HEK293 (cell line): ENCODE measurements around the gene ZNF319.

Source experiments
- CTCF ChIA-PET: fragments of 350-600 bp; formaldehyde crosslinking; extraction: SDS; loops from one replicate; lab custom pipeline; 2021; ENCODE audit warnings: antibody characterized with exemption; lab: Yijun Ruan, JAX
- POLR2A ChIA-PET: fragments of 300-600 bp; formaldehyde crosslinking; extraction: SDS; loops from one replicate; lab custom pipeline; 2020; ENCODE audit warnings: antibody characterized with exemption, inconsistent platforms; lab: Yijun Ruan, JAX
- H3K27ac ChIP-seq: fragments of 200-500 bp; sonication (Bioruptor generic); 2 replicates; pipeline ENCODE4 v1.5.1; 2014; ENCODE audit warnings: low read depth, low read length, control low read depth, inconsistent platforms; ENCODE audit errors: extremely low read depth
- H3K36me3 ChIP-seq, 2 experiments: fragments of 200-500 bp in 1 of 2; sonication (Bioruptor generic) in 1 of 2; 1 replicate in 1 of 2; 2 replicates in 1 of 2; pipeline ENCODE4 v1.5.1; 2014 to 2017; ENCODE audit warnings: inconsistent platforms in 2 of 2, low read length in 2 of 2; ENCODE audit not compliant: control insufficient read depth in 2 of 2, insufficient read depth in 1 of 2
- H3K4me1 ChIP-seq: fragments of 200-500 bp; sonication (Bioruptor generic); 2 replicates; pipeline ENCODE4 v1.5.1; 2014; ENCODE audit warnings: mild to moderate bottlenecking, low read length, inconsistent platforms; ENCODE audit not compliant: control insufficient read depth, insufficient read depth
- H3K4me3 ChIP-seq: 2 replicates; pipeline ENCODE4 v1.5.1; 2011; ENCODE audit warnings: low read depth, mild to moderate bottlenecking, control low read depth, low read length, moderate library complexity
- H3K9me3 ChIP-seq: fragments of 200-500 bp; sonication (Bioruptor generic); 2 replicates; pipeline ENCODE4 v1.5.1; 2014; ENCODE audit warnings: low read depth, low read length, inconsistent platforms; ENCODE audit not compliant: control insufficient read depth, insufficient read depth
- FEZF1 ChIP-seq: fragments of 450-650 bp; formaldehyde crosslinking; IDR thresholded peaks from 2 replicates; pipeline ENCODE4 v1.5.1; 2016; ENCODE audit warnings: missing biosample characterization, missing genetic modification characterization
- KLF16 ChIP-seq: fragments of 450-650 bp; formaldehyde crosslinking; IDR thresholded peaks from 2 replicates; pipeline ENCODE4 v1.5.1; 2017; ENCODE audit warnings: missing biosample characterization, missing genetic modification characterization
- KLF7 ChIP-seq: fragments of 450-650 bp; formaldehyde crosslinking; IDR thresholded peaks from 2 replicates; pipeline ENCODE4 v1.5.1; 2016; ENCODE audit warnings: missing biosample characterization, missing genetic modification characterization, borderline replicate concordance
- PBX3 ChIP-seq: sonication (generic); formaldehyde crosslinking; IDR thresholded peaks from 2 replicates; pipeline ENCODE4 v1.8.1; 2022; ENCODE audit warnings: mild to moderate bottlenecking, moderate library complexity, missing genetic modification reagents
- TSHZ1 ChIP-seq: fragments of 450-650 bp; formaldehyde crosslinking; IDR thresholded peaks from 2 replicates; pipeline ENCODE4 v1.5.1; 2016; ENCODE audit warnings: missing biosample characterization, missing genetic modification characterization, borderline replicate concordance
- WT1 ChIP-seq: fragments of 450-650 bp; formaldehyde crosslinking; IDR thresholded peaks from 2 replicates; pipeline ENCODE4 v1.5.1; 2016; ENCODE audit warnings: missing biosample characterization, missing genetic modification characterization
- YY1 ChIP-seq: fragments of 450-650 bp; formaldehyde crosslinking; IDR thresholded peaks from 2 replicates; pipeline ENCODE4 v1.5.1; 2018; ENCODE audit warnings: missing biosample characterization, missing genetic modification characterization
- ZBTB44 ChIP-seq: fragments of 450-650 bp; IDR thresholded peaks from 2 replicates; pipeline ENCODE4 v1.5.1; 2018; ENCODE audit warnings: missing biosample characterization, mild to moderate bottlenecking, missing genetic modification characterization
- ZFP37 ChIP-seq: fragments of 450-650 bp; formaldehyde crosslinking; IDR thresholded peaks from 2 replicates; pipeline ENCODE4 v1.5.1; 2016; ENCODE audit warnings: missing biosample characterization, missing genetic modification characterization
- ZNF112 ChIP-seq: fragments of 450-650 bp; formaldehyde crosslinking; IDR thresholded peaks from 2 replicates; pipeline ENCODE4 v1.5.0; 2017; ENCODE audit warnings: missing biosample characterization, missing genetic modification characterization
- ZNF280C ChIP-seq: fragments of 450-650 bp; formaldehyde crosslinking; IDR thresholded peaks from 2 replicates; pipeline ENCODE4 v1.5.1; 2016; ENCODE audit warnings: missing biosample characterization, missing genetic modification characterization
- ZNF48 ChIP-seq: fragments of 450-650 bp; formaldehyde crosslinking; IDR thresholded peaks from 2 replicates; pipeline ENCODE4 v1.5.1; 2016; ENCODE audit warnings: missing biosample characterization, missing genetic modification characterization
- ZNF514 ChIP-seq: fragments of 450-650 bp; formaldehyde crosslinking; IDR thresholded peaks from 2 replicates; pipeline ENCODE4 v1.5.1; 2016; ENCODE audit warnings: missing biosample characterization, missing genetic modification characterization
- ZNF626 ChIP-seq: fragments of 450-650 bp; sonication (Bioruptor Pico); formaldehyde crosslinking; IDR thresholded peaks from 2 replicates; pipeline ENCODE4 v1.5.1; 2018; ENCODE audit warnings: missing biosample characterization, missing genetic modification characterization, inconsistent platforms
- ZNF629 ChIP-seq: fragments of 450-650 bp; formaldehyde crosslinking; IDR thresholded peaks from 2 replicates; pipeline ENCODE4 v1.5.1; 2017; ENCODE audit warnings: missing biosample characterization, missing genetic modification characterization
- ZNF654 ChIP-seq: fragments of 450-650 bp; formaldehyde crosslinking; IDR thresholded peaks from 2 replicates; pipeline ENCODE4 v1.5.1; 2016; ENCODE audit warnings: low read depth, missing biosample characterization, missing genetic modification characterization
- ZNF837 ChIP-seq: fragments of 450-650 bp; formaldehyde crosslinking; IDR thresholded peaks from 2 replicates; pipeline ENCODE4 v1.5.1; 2016; ENCODE audit warnings: missing biosample characterization, missing genetic modification characterization
- ZXDB ChIP-seq: fragments of 450-650 bp; formaldehyde crosslinking; IDR thresholded peaks from 2 replicates; pipeline ENCODE4 v1.5.1; 2016; ENCODE audit warnings: missing biosample characterization, missing genetic modification characterization
- TF ChIP-seq, protein P1 (sequence below): fragments of 450-650 bp; formaldehyde crosslinking; IDR thresholded peaks from 2 replicates; pipeline ENCODE4 v1.5.1; 2016; ENCODE audit warnings: missing biosample characterization, missing genetic modification characterization
- TF ChIP-seq, protein P2 (sequence below): fragments of 450-650 bp; formaldehyde crosslinking; IDR thresholded peaks from 2 replicates; pipeline ENCODE4 v1.5.1; 2016; ENCODE audit warnings: missing biosample characterization, missing genetic modification characterization
- TF ChIP-seq, protein P3 (sequence below): fragments of 450-650 bp; formaldehyde crosslinking; optimal IDR thresholded peaks from 2 replicates; pipeline ENCODE3; 2016; ENCODE audit warnings: missing biosample characterization, mild to moderate bottlenecking, missing genetic modification characterization
- TF ChIP-seq, protein P4 (sequence below): fragments of 450-650 bp; formaldehyde crosslinking; IDR thresholded peaks from 2 replicates; pipeline ENCODE4 v1.5.1; 2017; ENCODE audit warnings: missing biosample characterization, missing genetic modification characterization

ZNF319 gene

GRCh38 chr16:57945740-57946138 is 54.7 kb downstream of the ZNF319 start (continued):
- TF ChIP-seq ZXDB (tag by site-specific recombination) (no peak), ZBTB44 (no peak), KLF7 (no peak), ZFP37 (tag by site-specific recombination) (no peak), ZNF48 (no peak), ZNF626 (no peak), ZNF654 (tag by site-specific recombination) (no peak), ZNF629 (no peak)

DNA sequence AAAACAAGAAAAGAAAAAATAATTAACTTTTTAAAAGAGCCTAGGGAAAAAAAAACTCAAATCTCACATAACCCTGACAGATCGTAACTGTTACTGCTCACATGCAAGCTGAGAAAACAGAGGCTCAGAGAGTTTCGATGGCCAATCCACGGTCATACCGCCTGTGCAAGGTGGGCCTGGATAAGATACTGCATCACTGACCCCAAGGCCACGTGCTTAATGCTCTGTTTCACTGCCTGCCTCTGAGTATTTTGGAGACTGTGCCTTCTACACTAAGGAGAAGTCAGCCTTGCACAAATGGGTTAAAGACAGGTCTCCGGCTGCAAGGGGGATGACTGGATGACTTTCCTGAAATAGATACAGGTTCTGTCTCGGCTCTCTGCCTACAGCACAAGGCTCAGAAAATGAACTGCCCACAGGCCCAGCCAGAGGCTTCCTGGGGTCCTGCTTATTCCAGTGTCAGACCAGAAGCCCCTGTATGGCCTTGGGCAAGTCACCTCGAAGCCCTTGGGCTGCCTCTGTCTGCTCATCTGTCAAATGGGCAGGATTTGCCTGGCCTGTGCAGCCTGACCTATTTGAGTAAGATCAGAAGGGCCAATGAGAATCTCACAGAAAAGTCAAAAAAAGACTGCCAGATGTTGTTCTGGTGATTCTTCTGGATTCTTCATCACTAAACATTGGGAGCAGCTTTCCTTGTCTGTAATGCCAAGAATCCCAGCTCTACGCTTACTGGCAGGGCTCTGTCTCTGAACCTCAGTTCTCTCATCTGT is 55.3 kb downstream of the ZNF319 start:
- Histone ChIP-seq H3K27ac (no peak overlapping the region), H3K9me3 (no peaks in the 10 kb centered on the region), H3K36me3 (no peaks in the 10 kb centered on the region), H3K4me1 (no peaks in the 10 kb centered on the region), H3K4me3 (no peak overlapping the region)
- POLR2A ChIA-PET = no interaction called here
- CTCF ChIA-PET = interaction anchor here (0.6 to 0.7 kb wide), 3 partner anchors 12 to 496 kb away, joined by 3 to 4 read pairs (median 3); no protein-coding TSS in a partner anchor
- TF ChIP-seq ZNF112 = no peak
- TF ChIP-seq, protein P1, sequence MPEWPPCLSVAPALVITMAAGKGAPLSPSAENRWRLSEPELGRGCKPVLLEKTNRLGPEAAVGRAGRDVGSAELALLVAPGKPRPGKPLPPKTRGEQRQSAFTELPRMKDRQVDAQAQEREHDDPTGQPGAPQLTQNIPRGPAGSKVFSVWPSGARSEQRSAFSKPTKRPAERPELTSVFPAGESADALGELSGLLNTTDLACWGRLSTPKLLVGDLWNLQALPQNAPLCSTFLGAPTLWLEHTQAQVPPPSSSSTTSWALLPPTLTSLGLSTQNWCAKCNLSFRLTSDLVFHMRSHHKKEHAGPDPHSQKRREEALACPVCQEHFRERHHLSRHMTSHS = no peak
- no peak for TF ChIP-seq KLF16 (tag by site-specific recombination)
- TF ChIP-seq PBX3 (CRISPR knock-in tag) = no peak
- TF ChIP-seq ZFP37 (tag by site-specific recombination) = no peak
- no peak for TF ChIP-seq WT1 (tag by site-specific recombination)
- no peak for TF ChIP-seq FEZF1
- no peak for TF ChIP-seq ZNF837 (tag by site-specific recombination)
- TF ChIP-seq, protein P2, sequence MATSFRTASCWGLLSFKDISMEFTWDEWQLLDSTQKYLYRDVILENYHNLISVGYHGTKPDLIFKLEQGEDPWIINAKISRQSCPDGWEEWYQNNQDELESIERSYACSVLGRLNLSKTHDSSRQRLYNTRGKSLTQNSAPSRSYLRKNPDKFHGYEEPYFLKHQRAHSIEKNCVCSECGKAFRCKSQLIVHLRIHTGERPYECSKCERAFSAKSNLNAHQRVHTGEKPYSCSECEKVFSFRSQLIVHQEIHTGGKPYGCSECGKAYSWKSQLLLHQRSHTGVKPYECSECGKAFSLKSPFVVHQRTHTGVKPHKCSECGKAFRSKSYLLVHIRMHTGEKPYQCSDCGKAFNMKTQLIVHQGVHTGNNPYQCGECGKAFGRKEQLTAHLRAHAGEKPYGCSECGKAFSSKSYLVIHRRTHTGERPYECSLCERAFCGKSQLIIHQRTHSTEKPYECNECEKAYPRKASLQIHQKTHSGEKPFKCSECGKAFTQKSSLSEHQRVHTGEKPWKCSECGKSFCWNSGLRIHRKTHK = no peak
- no peak for TF ChIP-seq ZNF514
- TF ChIP-seq TSHZ1 = no peak
- TF ChIP-seq, protein P3, sequence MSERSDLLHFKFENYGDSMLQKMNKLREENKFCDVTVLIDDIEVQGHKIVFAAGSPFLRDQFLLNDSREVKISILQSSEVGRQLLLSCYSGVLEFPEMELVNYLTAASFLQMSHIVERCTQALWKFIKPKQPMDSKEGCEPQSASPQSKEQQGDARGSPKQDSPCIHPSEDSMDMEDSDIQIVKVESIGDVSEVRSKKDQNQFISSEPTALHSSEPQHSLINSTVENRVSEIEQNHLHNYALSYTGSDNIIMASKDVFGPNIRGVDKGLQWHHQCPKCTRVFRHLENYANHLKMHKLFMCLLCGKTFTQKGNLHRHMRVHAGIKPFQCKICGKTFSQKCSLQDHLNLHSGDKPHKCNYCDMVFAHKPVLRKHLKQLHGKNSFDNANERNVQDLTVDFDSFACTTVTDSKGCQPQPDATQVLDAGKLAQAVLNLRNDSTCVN = no peak
- TF ChIP-seq, protein P4, sequence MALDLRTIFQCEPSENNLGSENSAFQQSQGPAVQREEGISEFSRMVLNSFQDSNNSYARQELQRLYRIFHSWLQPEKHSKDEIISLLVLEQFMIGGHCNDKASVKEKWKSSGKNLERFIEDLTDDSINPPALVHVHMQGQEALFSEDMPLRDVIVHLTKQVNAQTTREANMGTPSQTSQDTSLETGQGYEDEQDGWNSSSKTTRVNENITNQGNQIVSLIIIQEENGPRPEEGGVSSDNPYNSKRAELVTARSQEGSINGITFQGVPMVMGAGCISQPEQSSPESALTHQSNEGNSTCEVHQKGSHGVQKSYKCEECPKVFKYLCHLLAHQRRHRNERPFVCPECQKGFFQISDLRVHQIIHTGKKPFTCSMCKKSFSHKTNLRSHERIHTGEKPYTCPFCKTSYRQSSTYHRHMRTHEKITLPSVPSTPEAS (tag by site-specific recombination) = no peak
- no peak for TF ChIP-seq ZNF626
- no peak for TF ChIP-seq KLF7
- TF ChIP-seq YY1 (tag by site-specific recombination) = no peak
- no peak for TF ChIP-seq ZNF280C (tag by site-specific recombination)
